HCT116 (cell line): Measurements from ENCODE around the gene ANXA3. TPM values are rescaled to one million over a fixed set of nuclear protein-coding genes. Genes with fewer than 3 reads are reported as not detected.

Experiments used
- ATAC-seq: fragments of 200-7000 bp; cut with Tn5 transposase; 2 replicates; pipeline ENCODE4 v1.9.1; 2020; ENCODE audit warnings: mild to moderate bottlenecking, moderate library complexity
- BruUV-seq: library from RNA; stranded (reverse); fragments of 400-500 nt; replicated peaks from 2 replicates; lab custom pipeline; 2021; lab: Mats Ljungman, UMichigan
- CTCF ChIA-PET: fragments of 300-600 bp; sonication (Branson Sonifier 250); formaldehyde crosslinking; loops from one replicate; lab custom pipeline; 2021; ENCODE audit warnings: antibody characterized with exemption; lab: Charles Lee
- POLR2A ChIA-PET: fragments of 300-600, 350-600 bp; sonication (Branson Sonifier 250); formaldehyde crosslinking; loops from one replicate; lab custom pipeline; 2021; ENCODE audit warnings: antibody characterized with exemption; lab: Charles Lee
- RAD21 ChIA-PET, 2 experiments: fragments of 300-600 bp; sonication (Branson Sonifier 250); formaldehyde crosslinking; loops; one replicate each; lab custom pipeline; 2023; ENCODE audit warnings: low total read pairs in 2 of 2; ENCODE audit not compliant: uncharacterized antibody in 2 of 2, unreplicated experiment in 2 of 2, low non-redundant PET in 1 of 2; lab: Charles Lee
- DNase-seq: peaks from one replicate; pipeline ENCODE4 v3.0.0-alpha.2; 2010; ENCODE audit warnings: low read depth, low spot score
- H2AFZ ChIP-seq: fragments of 200-600 bp; shearing (Covaris generic), sonication (generic); 2 replicates; pipeline ENCODE4 v1.6.1; 2017; ENCODE audit warnings: low read depth, mixed run types, mixed read lengths, antibody characterized with exemption, low read length; ENCODE audit not compliant: poor library complexity, severe bottlenecking
- H3K27ac ChIP-seq: 2 replicates; pipeline ENCODE4 v1.5.1; 2012; ENCODE audit warnings: low read depth, low read length
- H3K27me3 ChIP-seq: fragments of 200-600 bp; sonication (generic); 2 replicates; pipeline ENCODE4 v1.6.1; 2016; ENCODE audit warnings: mixed run types, low read length, mixed read lengths; ENCODE audit not compliant: insufficient read depth
- H3K36me3 ChIP-seq, 2 experiments: fragments of 200-500 bp in 1 of 2; fragments of 200-600 bp in 1 of 2; sonication (Bioruptor generic) in 1 of 2; sonication (generic) in 1 of 2; 2 replicates each; pipeline versions ENCODE4 v1.5.1 to v1.6.1; 2014 to 2016; ENCODE audit warnings: low read length in 2 of 2, inconsistent platforms in 1 of 2, mixed read lengths in 1 of 2, mixed run types in 1 of 2; ENCODE audit not compliant: insufficient read depth in 2 of 2, control insufficient read depth in 1 of 2
- H3K4me1 ChIP-seq, 2 experiments: fragments of 200-600 bp in 1 of 2; sonication (generic) in 1 of 2; 2 replicates each; pipeline versions ENCODE4 v1.5.1 to v1.6.1; 2012 to 2017; ENCODE audit warnings: low read length in 2 of 2, inconsistent platforms in 1 of 2, mild to moderate bottlenecking in 1 of 2, mixed read lengths in 1 of 2, mixed run types in 1 of 2, moderate library complexity in 1 of 2; ENCODE audit not compliant: insufficient read depth in 2 of 2, control insufficient read depth in 1 of 2
- H3K4me2 ChIP-seq: fragments of 200-600 bp; sonication (generic); 2 replicates; pipeline ENCODE4 v1.6.1; 2017; ENCODE audit warnings: mixed run types, low read length, mixed read lengths
- H3K4me3 ChIP-seq, 2 experiments: fragments of 200-600 bp in 1 of 2; sonication (generic) in 1 of 2; replicated peaks in 1 of 2; 2 replicates each; pipeline ENCODE4 v1.5.1; 2011 to 2016; ENCODE audit warnings: low read length in 2 of 2, control low read depth in 1 of 2, low read depth in 1 of 2, mild to moderate bottlenecking in 1 of 2, mixed read lengths in 1 of 2, mixed run types in 1 of 2
- H3K79me2 ChIP-seq: fragments of 200-600 bp; sonication (generic); 2 replicates; pipeline ENCODE4 v1.6.1; 2017; ENCODE audit warnings: mild to moderate bottlenecking, mixed run types, low read length, moderate library complexity, mixed read lengths; ENCODE audit not compliant: insufficient read depth
- H3K9ac ChIP-seq: fragments of 200-600 bp; sonication (generic); 2 replicates; pipeline ENCODE4 v1.6.1; 2016; ENCODE audit warnings: low read length, mixed read lengths
- H3K9me2 ChIP-seq: fragments of 200-600 bp; sonication (generic), shearing (Covaris generic); 2 replicates; pipeline ENCODE4 v1.6.1; 2017; ENCODE audit warnings: mixed run types, mild to moderate bottlenecking, moderate library complexity; ENCODE audit not compliant: insufficient read depth
- H3K9me3 ChIP-seq, 2 experiments: fragments of 200-500 bp in 1 of 2; fragments of 200-600 bp in 1 of 2; sonication (Bioruptor generic) in 1 of 2; sonication (generic) in 1 of 2; 2 replicates each; pipeline ENCODE4 v1.6.1; 2014 to 2017; ENCODE audit warnings: low read length in 2 of 2, mixed read lengths in 2 of 2, inconsistent platforms in 1 of 2, low read depth in 1 of 2, mild to moderate bottlenecking in 1 of 2, mixed run types in 1 of 2, moderate library complexity in 1 of 2; ENCODE audit not compliant: control insufficient read depth in 1 of 2, insufficient read depth in 1 of 2
- H4K20me1 ChIP-seq: fragments of 200-600 bp; sonication (generic), shearing (Covaris generic); 2 replicates; pipeline ENCODE4 v1.6.1; 2017; ENCODE audit warnings: mixed run types, mild to moderate bottlenecking, moderate library complexity; ENCODE audit not compliant: insufficient read depth
- ATF3 ChIP-seq: IDR thresholded peaks from 2 replicates; pipeline ENCODE4 v1.6.1; 2012
- CBX3 ChIP-seq: IDR thresholded peaks from 2 replicates; pipeline ENCODE4 v1.6.1; 2012; ENCODE audit warnings: low read depth
- CEBPB ChIP-seq: IDR thresholded peaks from 2 replicates; pipeline ENCODE4 v1.6.1; 2012; ENCODE audit warnings: low read depth
- CTCF ChIP-seq, 3 experiments: fragments of 200-600 bp in 1 of 3; sonication (generic) in 1 of 3; IDR thresholded peaks in 2 of 3; conservative IDR thresholded peaks in 1 of 3; 2 replicates each; pipeline ENCODE4 v1.5.1; 2012 to 2017; ENCODE audit warnings: low read depth in 2 of 3, low read length in 2 of 3, antibody characterized with exemption in 1 of 3, borderline replicate concordance in 1 of 3, control low read depth in 1 of 3, mild to moderate bottlenecking in 1 of 3, mixed read lengths in 1 of 3, mixed run types in 1 of 3, moderate library complexity in 1 of 3; ENCODE audit not compliant: insufficient read depth in 1 of 3
- ELF1 ChIP-seq: IDR thresholded peaks from 2 replicates; pipeline ENCODE4 v1.6.1; 2012; ENCODE audit warnings: low read depth, borderline replicate concordance
- EZH2 ChIP-seq: fragments of 200-600 bp; sonication (generic); IDR thresholded peaks from 2 replicates; pipeline ENCODE4 v1.6.1; 2017; ENCODE audit warnings: antibody characterized with exemption, mixed run types
- EZH2phosphoT487 ChIP-seq: fragments of 200-600 bp; IDR thresholded peaks from 2 replicates; pipeline ENCODE4 v1.6.1; 2018; ENCODE audit warnings: antibody characterized with exemption, borderline replicate concordance
- JUND ChIP-seq: IDR thresholded peaks from 2 replicates; pipeline ENCODE4 v1.6.1; 2012
- MAX ChIP-seq: IDR thresholded peaks from 2 replicates; pipeline ENCODE4 v1.6.1; 2012
- POLR2A ChIP-seq: IDR thresholded peaks from 2 replicates; pipeline ENCODE4 v1.7.0; 2011; ENCODE audit warnings: borderline replicate concordance; ENCODE audit not compliant: insufficient read depth, insufficient read length; ENCODE audit errors: extremely low read depth
- POLR2AphosphoS5 ChIP-seq: IDR thresholded peaks from 2 replicates; pipeline ENCODE4 v1.6.1; 2011; ENCODE audit warnings: mild to moderate bottlenecking, low read depth, low read length, moderate library complexity
- RAD21 ChIP-seq: IDR thresholded peaks from 2 replicates; pipeline ENCODE4 v1.6.1; 2012; ENCODE audit warnings: low read depth, mild to moderate bottlenecking
- REST ChIP-seq: IDR thresholded peaks from 2 replicates; pipeline ENCODE4 v1.6.1; 2012; ENCODE audit warnings: low read depth
- SP1 ChIP-seq: IDR thresholded peaks from 2 replicates; pipeline ENCODE4 v1.6.1; 2012; ENCODE audit warnings: low read depth
- TCF7L2 ChIP-seq: IDR thresholded peaks from 2 replicates; pipeline ENCODE4 v1.7.0; 2011; ENCODE audit warnings: borderline replicate concordance, inconsistent platforms; ENCODE audit not compliant: insufficient read depth, insufficient read length; ENCODE audit errors: extremely low read depth
- YY1 ChIP-seq: IDR thresholded peaks from 2 replicates; pipeline ENCODE4 v1.6.1; 2011; ENCODE audit warnings: low read length, low read depth, moderate library complexity, mild to moderate bottlenecking; ENCODE audit not compliant: insufficient replicate concordance; ENCODE audit errors: extremely low read depth
- ZBTB33 ChIP-seq: IDR thresholded peaks from 2 replicates; pipeline ENCODE4 v1.6.1; 2011; ENCODE audit warnings: mild to moderate bottlenecking, low read length, moderate library complexity; ENCODE audit not compliant: insufficient replicate concordance; ENCODE audit errors: extremely low read depth
- ZFX ChIP-seq: fragments of 450-650 bp; IDR thresholded peaks from 2 replicates; pipeline ENCODE4 v1.6.1; 2017
- ZNF274 ChIP-seq: fragments of 200-500 bp; sonication (Bioruptor generic); IDR thresholded peaks from 2 replicates; pipeline ENCODE4 v1.6.1; 2014; ENCODE audit warnings: mild to moderate bottlenecking, low read depth, low read length, inconsistent platforms
- intact Hi-C: fragments of 100-400 bp; cut with micrococcal nuclease; formaldehyde crosslinking; loops from 2 replicates; pipeline ENCODE4 v1.10.0; 2022
- total RNA-seq: library from RNA; stranded (reverse); gene quantifications from one replicate; pipeline ENCODE4 v1.2.1, GENCODE V29; 2021; ENCODE audit not compliant: unreplicated experiment

Gene ANXA3
- total RNA-seq, 1 experiment from 2014 or later: 158 TPM

GRCh38 chr4:78644744-78645330 lies 93.3 kb downstream of the ANXA3 start:
- H3K9ac ChIP-seq: no peak overlapping the region
- POLR2A ChIA-PET: interaction anchor here (0.5 to 1.2 kb wide), 3 partner anchors 9 to 207 kb away, joined by 3 to 4 read pairs (median 3); no protein-coding TSS in a partner anchor
- intact Hi-C loops: loop anchor here (10.0 kb wide), 1 partner anchor 220 kb away; no protein-coding TSS in a partner anchor
- TF ChIP-seq YY1 (peak; percentile 9), EZH2 (no peak), MAX (no peak), CTCF (IDR thresholded peaks at IDR 0.05 in 2 of 3, conservative IDR thresholded peaks at IDR 0.05 in 1 of 3; ENCODE audit: borderline replicate concordance in 1 of 3, insufficient read depth in 1 of 3, low read depth in 2 of 3, low read length in 2 of 3) (peak; percentile 39 to 92 (median 84); a peak in 5 of 6 replicates), ELF1 (no peak), CBX3 (no peak; the same call in 1 of the 2 replicates), POLR2AphosphoS5 (no peak), POLR2A (no peak), ZBTB33 (no peak), CEBPB (no peak), EZH2phosphoT487 (no peak), RAD21 (peak; percentile 64), ZNF274 (no peak), SP1 (no peak), JUND (no peak), TCF7L2 (no peak), ATF3 (no peak), REST (no peak), ZFX (no peak)

More at GRCh38 chr4:78644744-78645330, 93.3 kb downstream of the ANXA3 start:
- Histone ChIP-seq H3K9me3 (no peaks in the 10 kb centered on the region), H4K20me1 (no peaks in the 10 kb centered on the region), H3K27me3 (no peaks in the 10 kb centered on the region), H3K4me2 (peak overlapping the region; percentile 43), H3K4me1 (peaks cover 7 to 28% of the 10 kb centered on the region in 2 experiments), H2AFZ (peak overlapping the region; percentile 87), H3K9me2 (no peaks in the 10 kb centered on the region), H3K4me3 (no peak overlapping the region), H3K36me3 (no peaks in the 10 kb centered on the region), H3K27ac (no peak overlapping the region), H3K79me2 (no peaks in the 10 kb centered on the region)
- ChIA-PET CTCF (interaction anchor here (0.6 to 1.5 kb wide), 8 partner anchors 9 to 219 kb away, joined by 3 to 5 read pairs (median 3); no protein-coding TSS in a partner anchor), RAD21 (no interaction called here)
- DNase-seq (peak; percentile 49), ATAC-seq (peak; percentile 90)
- no TSS peak for BruUV-seq
